Stomach (tissue), 4 donors: ENCODE measurements around the gene SCAMP1.

Experiments used
- CTCF ChIP-seq, 7 experiments: fragments of 450-650 bp in 4 of 7; fragments of 200-600 bp in 3 of 7; sonication (generic) in 3 of 7; IDR thresholded peaks; one replicate each; pipeline ENCODE4 v1.5.1; 2016 to 2019; ENCODE audit warnings: antibody characterized with exemption in 7 of 7, control low read depth in 2 of 7, mild to moderate bottlenecking in 1 of 7
- EP300 ChIP-seq: sonication (generic); formaldehyde crosslinking; IDR thresholded peaks from one replicate; pipeline ENCODE4 v1.6.1; 2017; ENCODE audit warnings: antibody characterized with exemption
- POLR2A ChIP-seq, 4 donors: fragments of 450-650 bp; IDR thresholded peaks; one replicate each; pipeline ENCODE4 v1.6.1; 2016; ENCODE audit warnings: antibody characterized with exemption in 4 of 4, control low read depth in 2 of 4, mild to moderate bottlenecking in 1 of 4, moderate library complexity in 1 of 4

GRCh38 chr5:78482948-78483347, 122.5 kb downstream of the SCAMP1 start:
- TF ChIP-seq CTCF (IDR thresholded peaks at IDR 0.05) (no peak), EP300 (no peak), POLR2A (IDR thresholded peaks at IDR 0.05) (no peak)
